Natural killer cell treated with Interleukin-12 subunit alpha and Interleukin-12 subunit beta and Interleukin-15 and Interleukin-18, amount 100 ng/mL, for 72 hours (primary cell): ENCODE results near the gene CLEC16A. TPM values are rescaled to one million over a fixed set of nuclear protein-coding genes. Genes with fewer than 3 reads are reported as not detected.
A peak's percentile ranks its signal among the peaks of the same experiment; 100 is the strongest.

Experiments used
- ATAC-seq, 2 donors: fragments of 150-1000 bp; cut with Tn5 transposase in 1 of 2; sonication (Bioruptor Pico), chemical (Tn5 transposase) in 1 of 2; 2 replicates each; pipeline ENCODE4 v1.10.0; 2021
- DNase-seq: peaks from one replicate; pipeline ENCODE4 v3.0.0; 2022; ENCODE audit warnings: low spot score
- H3K27ac Mint-ChIP-seq, 2 donors: 1 replicate in 1 of 2; 2 replicates in 1 of 2; pipeline ENCODE4 v1.8.0; 2022; ENCODE audit warnings: mixed read lengths in 2 of 2, mild to moderate bottlenecking in 1 of 2, moderate library complexity in 1 of 2
- H3K27me3 Mint-ChIP-seq, 2 donors: 1 replicate in 1 of 2; 2 replicates in 1 of 2; pipeline ENCODE4 v1.8.0; 2022; ENCODE audit warnings: mixed read lengths in 2 of 2
- H3K36me3 Mint-ChIP-seq: one replicate; pipeline ENCODE4 v1.8.0; 2022; ENCODE audit warnings: mixed read lengths
- H3K4me1 Mint-ChIP-seq, 2 donors: 1 replicate in 1 of 2; 2 replicates in 1 of 2; pipeline ENCODE4 v1.8.0; 2022; ENCODE audit warnings: low read depth in 2 of 2, mixed read lengths in 2 of 2, mild to moderate bottlenecking in 1 of 2
- H3K4me3 Mint-ChIP-seq: one replicate; pipeline ENCODE4 v1.8.0; 2022; ENCODE audit warnings: mixed read lengths
- H3K9me3 Mint-ChIP-seq: 2 replicates; pipeline ENCODE4 v1.8.0; 2022; ENCODE audit warnings: mixed read lengths
- total RNA-seq, 2 donors: library from RNA; stranded (reverse); gene quantifications; one replicate each; pipeline ENCODE4 v1.2.3, GENCODE V29; 2022

CLEC16A gene
- total RNA-seq, 2 donors from 2014 or later = 42.5 to 60.2 TPM

GRCh38 chr16:11059588-11059987 is 115.2 kb downstream of the CLEC16A start:
- Mint-ChIP-seq H3K36me3 (peaks cover 11% of the 10 kb centered on the region), H3K27ac (peak overlapping the region in 1 of 2 donors; percentile 36), H3K27me3 (no peaks in the 10 kb centered on the region), H3K9me3 (no peaks in the 10 kb centered on the region), H3K4me1 (peaks cover 33 to 39% of the 10 kb centered on the region in 2 donors), H3K4me3 (no peak overlapping the region)
- DNase-seq (no peak), ATAC-seq (no peak)

- H3K4me3 Mint-ChIP-seq = no peak overlapping the region
- peaks cover 7% of the 10 kb centered on the region for H3K36me3 Mint-ChIP-seq
- DNase-seq (no peak), ATAC-seq (no peak)
- no peaks in the 10 kb centered on the region for H3K9me3 Mint-ChIP-seq
- no peaks in the 10 kb centered on the region for H3K27me3 Mint-ChIP-seq
- peak overlapping the region in 1 of 2 donors; percentile 36 for H3K27ac Mint-ChIP-seq
- H3K4me1 Mint-ChIP-seq = peaks cover 26 to 32% of the 10 kb centered on the region in 2 donors
These were observed 116.0 kb downstream of the CLEC16A start for GRCh38 chr16:11060364-11060763.

- no peaks in the 10 kb centered on the region for H3K9me3 Mint-ChIP-seq
- H3K27ac Mint-ChIP-seq = peak overlapping the region in 1 of 2 donors; percentile 36
- peaks cover 22 to 30% of the 10 kb centered on the region in 2 donors for H3K4me1 Mint-ChIP-seq
- no peaks in the 10 kb centered on the region for H3K27me3 Mint-ChIP-seq
- ATAC-seq = no peak
- H3K4me3 Mint-ChIP-seq = no peak overlapping the region
- DNase-seq = no peak
- H3K36me3 Mint-ChIP-seq = peaks cover 9% of the 10 kb centered on the region
These were observed 116.5 kb downstream of the CLEC16A start for GRCh38 chr16:11060842-11061241.

- Mint-ChIP-seq H3K4me1 (peaks cover 13 to 26% of the 10 kb centered on the region in 2 donors), H3K4me3 (no peak overlapping the region), H3K36me3 (peaks cover 9% of the 10 kb centered on the region), H3K27ac (peak overlapping the region in 1 of 2 donors; percentile 45), H3K9me3 (no peaks in the 10 kb centered on the region), H3K27me3 (no peaks in the 10 kb centered on the region)
- DNase-seq (no peak), ATAC-seq (peak in 1 of 2 donors; percentile 35)
These were observed 117.4 kb downstream of the CLEC16A start for GRCh38 chr16:11061629-11062270.

GRCh38 chr16:11063448-11064201 is 119.3 kb downstream of the CLEC16A start:
- Mint-ChIP-seq H3K27ac (peak overlapping the region in 1 of 2 donors; percentile 59), H3K27me3 (no peaks in the 10 kb centered on the region), H3K4me1 (peaks cover 11 to 24% of the 10 kb centered on the region in 2 donors), H3K36me3 (peaks cover 9% of the 10 kb centered on the region), H3K9me3 (no peaks in the 10 kb centered on the region), H3K4me3 (no peak overlapping the region)
- ATAC-seq (no peak), DNase-seq (no peak)

- Mint-ChIP-seq H3K36me3 (peaks cover 9% of the 10 kb centered on the region), H3K4me1 (peaks cover 7 to 18% of the 10 kb centered on the region in 2 donors)
- ATAC-seq = no peak
These were observed 119.8 kb downstream of the CLEC16A start for GRCh38 chr16:11064202-11064540.

GRCh38 chr16:11064851-11065250 is 120.5 kb downstream of the CLEC16A start:
- no peak for ATAC-seq
- Mint-ChIP-seq H3K4me3 (no peak overlapping the region), H3K36me3 (peaks cover 9% of the 10 kb centered on the region), H3K9me3 (no peaks in the 10 kb centered on the region), H3K27ac (peak overlapping the region in 1 of 2 donors; percentile 56), H3K4me1 (peaks cover 4 to 17% of the 10 kb centered on the region in 2 donors), H3K27me3 (no peaks in the 10 kb centered on the region)
- DNase-seq = no peak

More at GRCh38 chr16:11064202-11064540, 119.8 kb downstream of the CLEC16A start:
- Mint-ChIP-seq H3K27me3 (no peaks in the 10 kb centered on the region), H3K27ac (peak overlapping the region in 1 of 2 donors; percentile 59), H3K9me3 (no peaks in the 10 kb centered on the region), H3K4me3 (no peak overlapping the region)
- no peak for DNase-seq

DNA sequence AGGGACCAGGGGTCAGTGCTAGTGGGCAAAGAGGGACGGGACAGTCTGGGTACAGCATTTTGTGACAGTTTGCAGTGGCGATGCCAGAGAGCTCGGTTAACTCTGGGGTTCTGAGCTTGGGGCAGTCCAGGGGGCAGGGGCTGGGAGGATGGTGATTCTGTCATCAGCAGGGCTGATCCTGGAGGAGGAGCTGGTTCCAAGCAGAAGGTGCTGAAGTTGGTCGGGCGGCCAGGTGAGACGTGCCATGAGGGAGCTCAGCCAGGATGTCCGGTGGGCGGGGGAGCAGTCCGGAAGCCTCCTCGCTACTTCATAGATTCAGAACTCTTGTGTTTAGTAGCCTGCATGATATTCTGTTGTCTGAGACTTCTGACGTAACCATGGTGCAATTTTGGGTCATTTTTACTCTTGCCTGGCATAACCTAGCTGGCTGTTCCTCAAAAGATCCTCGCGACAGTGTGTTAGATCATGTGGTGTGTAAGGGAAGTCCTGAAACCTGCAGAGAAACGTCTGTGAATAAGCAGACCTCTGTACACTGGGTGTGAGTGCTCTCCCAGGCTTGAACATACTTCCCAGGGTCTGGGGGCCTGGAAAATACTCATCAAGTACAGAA is 122.0 kb downstream of the CLEC16A start:
- H3K9me3 Mint-ChIP-seq = no peaks in the 10 kb centered on the region
- no peak for DNase-seq
- peaks cover 11 to 23% of the 10 kb centered on the region in 2 donors for H3K4me1 Mint-ChIP-seq
- H3K36me3 Mint-ChIP-seq = peaks cover 17% of the 10 kb centered on the region
- ATAC-seq = no peak
- H3K4me3 Mint-ChIP-seq = no peak overlapping the region
- peak overlapping the region in 1 of 2 donors; percentile 56 for H3K27ac Mint-ChIP-seq
- no peaks in the 10 kb centered on the region for H3K27me3 Mint-ChIP-seq

DNA sequence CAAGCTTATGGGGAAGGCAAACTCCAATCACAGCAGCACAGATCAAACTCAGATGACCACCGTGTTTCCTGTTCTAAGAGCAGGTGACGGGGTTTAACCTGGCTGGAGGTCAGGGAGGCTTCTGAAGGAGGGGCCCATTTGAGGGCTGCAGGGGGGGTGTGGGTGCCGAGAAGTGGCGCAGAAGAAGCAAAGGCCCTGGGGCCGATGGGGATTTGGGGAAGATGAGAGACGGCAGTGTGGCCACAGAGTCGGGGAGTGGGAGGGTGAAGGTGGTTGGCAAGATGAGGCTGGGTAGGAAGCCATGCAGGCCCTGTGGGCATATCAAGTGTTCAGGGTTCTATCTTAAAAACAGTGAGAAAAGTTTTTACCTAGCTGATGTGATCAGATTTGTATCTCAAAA is 122.9 kb downstream of the CLEC16A start:
- no peaks in the 10 kb centered on the region for H3K9me3 Mint-ChIP-seq
- peak overlapping the region in 1 of 2 donors; percentile 56 for H3K27ac Mint-ChIP-seq
- H3K4me3 Mint-ChIP-seq = no peak overlapping the region
- DNase-seq = no peak
- H3K4me1 Mint-ChIP-seq = peaks cover 19 to 22% of the 10 kb centered on the region in 2 donors
- peaks cover 17% of the 10 kb centered on the region for H3K36me3 Mint-ChIP-seq
- no peaks in the 10 kb centered on the region for H3K27me3 Mint-ChIP-seq
- peak in 1 of 2 donors; percentile 20 for ATAC-seq

GRCh38 chr16:11067697-11068141 is 123.4 kb downstream of the CLEC16A start:
- Mint-ChIP-seq H3K9me3 (no peaks in the 10 kb centered on the region), H3K27ac (peak overlapping the region in 1 of 2 donors; percentile 56), H3K27me3 (no peaks in the 10 kb centered on the region), H3K4me1 (peaks cover 23 to 25% of the 10 kb centered on the region in 2 donors), H3K36me3 (peaks cover 17% of the 10 kb centered on the region), H3K4me3 (no peak overlapping the region)
- ATAC-seq = peak in 1 of 2 donors; percentile 11
- DNase-seq = no peak

DNA sequence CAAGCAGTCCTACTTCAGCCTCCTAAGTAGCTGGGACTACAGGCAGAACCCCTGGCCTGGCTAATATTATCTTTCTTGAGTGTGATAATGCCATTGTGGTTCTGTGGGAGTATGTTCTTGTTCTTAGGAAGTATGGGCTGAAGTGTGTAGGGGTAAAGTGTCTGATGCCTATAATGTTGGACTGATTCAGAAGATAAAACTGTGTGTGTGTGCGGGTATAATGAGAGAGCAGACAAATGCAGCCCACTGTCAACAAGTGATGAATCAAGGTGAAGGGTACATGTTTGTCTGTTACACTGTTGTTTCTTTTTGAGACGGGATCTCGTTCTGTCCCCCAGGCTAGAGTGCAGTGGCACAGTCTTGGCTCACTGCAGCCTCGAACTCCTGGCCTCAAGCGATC is 127.5 kb downstream of the CLEC16A start:
- Mint-ChIP-seq H3K9me3 (no peaks in the 10 kb centered on the region), H3K27me3 (no peaks in the 10 kb centered on the region), H3K4me1 (peaks cover 46 to 60% of the 10 kb centered on the region in 2 donors), H3K36me3 (peaks cover 21% of the 10 kb centered on the region), H3K27ac (peak overlapping the region in 1 of 2 donors; percentile 97), H3K4me3 (peak overlapping the region; percentile 9)
- DNase-seq (no peak), ATAC-seq (no peak)

GRCh38 chr16:11072420-11073153 is 128.2 kb downstream of the CLEC16A start:
- Mint-ChIP-seq H3K27ac (peak overlapping the region; percentile 66 to 97), H3K4me3 (peak overlapping the region; percentile 42), H3K36me3 (peaks cover 21% of the 10 kb centered on the region), H3K27me3 (no peaks in the 10 kb centered on the region), H3K9me3 (no peaks in the 10 kb centered on the region), H3K4me1 (peaks cover 52 to 68% of the 10 kb centered on the region in 2 donors)
- ATAC-seq (no peak), DNase-seq (no peak)

DNA sequence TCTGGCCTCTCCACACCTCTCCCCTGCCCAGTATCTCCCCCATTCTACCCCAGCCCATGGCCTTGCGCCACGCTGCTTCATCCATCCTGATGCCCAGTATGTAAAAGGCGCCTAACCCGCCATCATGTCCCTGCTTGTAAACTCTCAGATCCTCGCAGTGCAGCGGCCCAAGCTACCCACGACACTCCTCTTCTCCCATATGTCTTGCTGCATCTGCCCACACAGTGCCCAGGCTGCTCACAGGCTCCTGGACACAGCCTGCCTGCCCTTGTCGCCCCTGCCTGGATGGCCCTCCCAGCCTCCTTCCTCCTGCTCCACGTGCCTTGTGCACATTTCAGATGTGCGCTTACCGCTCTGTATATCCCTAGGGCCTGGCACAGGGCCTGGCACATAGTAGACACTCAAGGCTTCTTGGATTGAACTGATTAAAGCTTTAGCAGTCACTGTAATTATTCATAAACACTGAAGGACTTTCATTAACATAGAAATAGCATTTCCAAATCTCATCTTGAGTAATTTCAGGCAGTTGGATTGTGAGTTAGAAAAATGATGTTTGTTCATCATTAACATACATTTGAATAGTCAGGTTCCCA is 129.1 kb downstream of the CLEC16A start:
- Mint-ChIP-seq H3K36me3 (peaks cover 21% of the 10 kb centered on the region), H3K4me3 (no peak overlapping the region), H3K27me3 (no peaks in the 10 kb centered on the region)

More for the DNA sequence above, 129.1 kb downstream of the CLEC16A start:
- H3K27ac Mint-ChIP-seq = peak overlapping the region; percentile 66 to 97
- H3K4me1 Mint-ChIP-seq = peaks cover 62 to 77% of the 10 kb centered on the region in 2 donors
- no peak for ATAC-seq
- DNase-seq = no peak
- H3K9me3 Mint-ChIP-seq = no peaks in the 10 kb centered on the region
